Lower lobe of right lung (tissue), 2 donors: ENCODE measurements around the gene UBAP1. TPM values are rescaled to one million over a fixed set of nuclear protein-coding genes. Genes with fewer than 3 reads are reported as not detected.
"Not testable (repeated sequence)": the region's sequence is repeated elsewhere in the genome, so short reads cannot be mapped to it uniquely, and the experiment has no call there.

ENCODE experiments used
- ATAC-seq, 2 donors: fragments of 200-7000 bp; cut with Tn5 transposase; one replicate each; pipeline ENCODE4 v1.9.1; 2020 to 2022; ENCODE audit warnings: mild to moderate bottlenecking in 2 of 2, moderate library complexity in 2 of 2
- DNase-seq: peaks from one replicate; pipeline ENCODE4 v3.0.0-alpha.2; 2020
- H3K27ac ChIP-seq: fragments of 200-600 bp; one replicate; pipeline ENCODE4 v1.8.0; 2022
- H3K27me3 ChIP-seq: fragments of 200-600 bp; one replicate; pipeline ENCODE4 v1.8.0; 2022; ENCODE audit warnings: low read depth
- H3K36me3 ChIP-seq: fragments of 200-600 bp; one replicate; pipeline ENCODE4 v1.8.0; 2022; ENCODE audit warnings: mild to moderate bottlenecking
- H3K4me1 ChIP-seq: fragments of 200-600 bp; one replicate; pipeline ENCODE4 v1.8.0; 2022
- H3K4me3 ChIP-seq: fragments of 200-600 bp; one replicate; pipeline ENCODE4 v1.8.0; 2022; ENCODE audit warnings: mild to moderate bottlenecking
- H3K9me3 ChIP-seq: fragments of 200-600 bp; one replicate; pipeline ENCODE4 v1.8.0; 2022
- CTCF ChIP-seq: fragments of 200-600 bp; IDR thresholded peaks from one replicate; pipeline ENCODE4 v1.8.0; 2022; ENCODE audit warnings: antibody characterized with exemption, mild to moderate bottlenecking
- intact Hi-C: fragments of 100-400 bp; cut with DNase I; formaldehyde crosslinking; loops from one replicate; pipeline ENCODE4 v1.11.0; 2022
- long read RNA-seq: library from polyadenylated mRNA; unstranded; transcript quantifications from one replicate; pipeline ENCODE4 v2.0.0, GENCODE V29; 2021
- total RNA-seq: library from RNA; stranded (reverse); fragmentation: NEBNext Ultra II Directional; extraction: Animal tissue kit (Norgen Biotek cat#: 25700); gene quantifications from one replicate; pipeline ENCODE4 v1.2.1, GENCODE V29; 2021
- donor health status: DM: no; HTN: yes; CAD: no; lungs with severe emphysema.

Gene UBAP1
- 47.0 TPM for total RNA-seq
- long read RNA-seq, transcript UBAP1-201 (7 exons, 2,735 nt) = major isoform, 60 of 104 reads
- long read RNA-seq, partial matches to known transcripts = 17 of 104 reads
- long read RNA-seq, other reads (novel, unspliced or antisense) = 22 of 104 reads

- Histone ChIP-seq H3K36me3 (no peaks in the 10 kb centered on the region), H3K4me3 (peak within 1 kb of the TSS; percentile 64), H3K4me1 (peaks cover 15% of the 10 kb centered on the region), H3K27ac (peak within 1 kb of the TSS; percentile 95), H3K9me3 (no peaks in the 10 kb centered on the region), H3K27me3 (no peaks in the 10 kb centered on the region)
- TF ChIP-seq CTCF = peak; percentile 13
- peak; percentile 97 for DNase-seq
- peak; percentile 99 for ATAC-seq
- intact Hi-C loops = no loop called here
These were observed at the start of gene UBAP1 for GRCh38 chr9:34178436-34179212. Gene UBAP1, plus strand, starts transcription at chr9:34179043. Its CDS starts 41,872 bp downstream, at chr9:34220915.

- no peak for DNase-seq
- intact Hi-C loops = no loop called here
- Histone ChIP-seq H3K4me1 (peaks cover 8% of the 10 kb centered on the region), H3K27ac (no peak overlapping the region), H3K9me3 (no peaks in the 10 kb centered on the region), H3K27me3 (no peaks in the 10 kb centered on the region), H3K36me3 (no peaks in the 10 kb centered on the region), H3K4me3 (no peak overlapping the region)
- TF ChIP-seq CTCF = no peak
- ATAC-seq = no peak
These were observed 47.3 kb upstream of the UBAP1 start for GRCh38 chr9:34131571-34131970.

- intact Hi-C loops = no loop called here
- DNase-seq (no peak), ATAC-seq (no peak)
- Histone ChIP-seq H3K9me3 (no peaks in the 10 kb centered on the region), H3K27ac (no peak overlapping the region), H3K36me3 (no peaks in the 10 kb centered on the region), H3K27me3 (no peaks in the 10 kb centered on the region), H3K4me1 (no peaks in the 10 kb centered on the region), H3K4me3 (no peak overlapping the region)
- no peak for TF ChIP-seq CTCF
These were observed 45.4 kb upstream of the UBAP1 start for GRCh38 chr9:34133436-34133949.

- H3K4me1 ChIP-seq = no peaks in the 10 kb centered on the region
- intact Hi-C loops = no loop called here
- H3K4me3 ChIP-seq = no peak overlapping the region
- no peaks in the 10 kb centered on the region for H3K27me3 ChIP-seq
- no peak for TF ChIP-seq CTCF
- no peak overlapping the region for H3K27ac ChIP-seq
- DNase-seq = no peak
- H3K36me3 ChIP-seq = no peaks in the 10 kb centered on the region
- no peaks in the 10 kb centered on the region for H3K9me3 ChIP-seq
- ATAC-seq = no peak
These were observed 44.3 kb upstream of the UBAP1 start for GRCh38 chr9:34134521-34134920.

- H3K4me3 ChIP-seq, H3K9me3 ChIP-seq, H3K36me3 ChIP-seq, DNase-seq, ATAC-seq, H3K27me3 ChIP-seq, intact Hi-C loops, H3K27ac ChIP-seq, H3K4me1 ChIP-seq: not testable (repeated sequence)
These were observed 40.2 kb upstream of the UBAP1 start for GRCh38 chr9:34138644-34139043.
